ENCODE data around the gene TRIM44. TPM values are rescaled to one million over a fixed set of nuclear protein-coding genes. Genes with fewer than 3 reads are reported as not detected.

Gene TRIM44
- total RNA-seq, 1 donor: 16.8 TPM

DNA sequence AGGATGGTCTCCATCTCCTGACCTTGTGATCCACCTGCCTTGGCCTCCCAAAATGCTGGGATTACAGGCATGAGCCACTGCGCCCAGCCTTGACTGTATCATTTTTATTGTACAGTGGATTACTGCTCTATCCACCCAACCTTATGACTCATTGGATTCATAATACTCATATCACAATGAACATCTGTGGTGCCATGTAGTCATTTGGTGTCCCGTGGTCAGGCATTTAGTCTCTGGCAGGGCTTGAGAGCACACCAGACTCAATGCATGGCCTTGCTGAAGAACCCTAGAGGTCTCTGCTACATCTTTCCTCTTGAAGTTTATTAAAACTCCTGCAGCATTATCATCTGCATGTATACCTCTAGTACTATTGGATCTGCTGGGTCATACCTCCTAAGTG lies 183.3 kb downstream of the TRIM44 start:
- DNase-seq (ENCODE audit: low read depth): no peak
- H3K4me3 ChIP-seq (ENCODE audit: low read depth, low read length): no peak overlapping the region
- no peak for TF ChIP-seq CTCF (IDR thresholded peaks at IDR 0.05; ENCODE audit: insufficient read depth, low read depth, low read length)

DNA sequence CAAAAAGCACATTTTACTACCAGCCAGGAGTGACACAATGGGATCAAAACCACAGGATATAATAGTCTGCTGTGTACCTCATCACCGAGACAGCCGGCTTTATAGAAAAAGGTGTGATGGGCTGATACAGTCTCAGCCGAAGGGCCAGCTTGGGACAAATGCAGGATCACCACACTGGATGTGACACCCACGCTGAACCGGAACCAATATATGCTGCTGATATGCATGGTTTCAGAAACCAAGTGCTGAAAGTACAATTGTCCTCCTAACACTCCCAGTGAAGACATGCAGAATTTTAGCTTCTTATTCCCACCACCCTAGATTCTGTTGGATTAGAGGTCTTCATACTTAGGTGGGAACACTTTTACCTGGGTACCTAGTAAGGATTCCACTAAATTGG lies 184.3 kb downstream of the TRIM44 start:
- no peak overlapping the region for H3K4me3 ChIP-seq (ENCODE audit: low read depth, low read length)
- TF ChIP-seq CTCF (IDR thresholded peaks at IDR 0.05; ENCODE audit: insufficient read depth, low read depth, low read length): no peak
- no peak for DNase-seq (ENCODE audit: low read depth)

- no peak for DNase-seq (ENCODE audit: low read depth)
- no peak overlapping the region for H3K4me3 ChIP-seq (ENCODE audit: low read depth, low read length)
- no peak for TF ChIP-seq CTCF (IDR thresholded peaks at IDR 0.05; ENCODE audit: insufficient read depth, low read depth, low read length)
Measured at GRCh38 chr11:35847473-35847872, 184.9 kb downstream of the TRIM44 start.

GRCh38 chr11:35848616-35849015 lies 186.0 kb downstream of the TRIM44 start:
- no peak overlapping the region for H3K4me3 ChIP-seq (ENCODE audit: low read depth, low read length)
- no peak for TF ChIP-seq CTCF (IDR thresholded peaks at IDR 0.05; ENCODE audit: insufficient read depth, low read depth, low read length)
- no peak for DNase-seq (ENCODE audit: low read depth)

DNA sequence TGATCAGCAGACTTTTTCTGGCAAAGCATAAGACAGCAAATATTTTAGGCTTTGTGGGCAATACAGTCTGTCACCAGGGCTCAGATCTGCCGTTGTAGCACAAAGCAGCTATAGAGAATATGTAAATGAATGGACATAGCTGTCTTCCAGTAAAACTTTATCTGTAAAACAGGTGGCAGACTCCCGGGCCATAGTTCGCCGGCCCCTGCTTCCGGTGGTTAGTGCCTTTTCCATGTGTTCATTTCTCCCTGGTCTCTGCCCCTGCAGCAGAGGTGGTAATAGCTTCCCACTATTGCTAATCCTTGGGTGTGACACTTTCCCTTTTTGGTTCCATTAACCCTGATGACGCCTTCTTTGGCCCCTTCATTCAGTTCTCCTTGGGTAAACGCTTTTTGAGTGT lies 187.6 kb downstream of the TRIM44 start:
- no peak overlapping the region for H3K4me3 ChIP-seq (ENCODE audit: low read depth, low read length)
- DNase-seq (ENCODE audit: low read depth): no peak
- TF ChIP-seq CTCF (IDR thresholded peaks at IDR 0.05; ENCODE audit: insufficient read depth, low read depth, low read length): no peak

GRCh38 chr11:35851342-35851741 lies 188.8 kb downstream of the TRIM44 start:
- no peak for DNase-seq (ENCODE audit: low read depth)
- no peak overlapping the region for H3K4me3 ChIP-seq (ENCODE audit: low read depth, low read length)
- no peak for TF ChIP-seq CTCF (IDR thresholded peaks at IDR 0.05; ENCODE audit: insufficient read depth, low read depth, low read length)

GRCh38 chr11:35852056-35852455 lies 189.5 kb downstream of the TRIM44 start:
- no peak for DNase-seq (ENCODE audit: low read depth)
- TF ChIP-seq CTCF (IDR thresholded peaks at IDR 0.05; ENCODE audit: insufficient read depth, low read depth, low read length): no peak
- H3K4me3 ChIP-seq (ENCODE audit: low read depth, low read length): no peak overlapping the region
